WTC11 (cell line): ENCODE results near the gene PELI3.

Experiments
- CREB1 ChIP-seq: sonication (generic); formaldehyde crosslinking; IDR thresholded peaks from 2 replicates; pipeline ENCODE4 v1.8.0; 2023; ENCODE audit warnings: mild to moderate bottlenecking, missing genetic modification reagents
- FOXK1 ChIP-seq: sonication (generic); formaldehyde crosslinking; IDR thresholded peaks from 2 replicates; pipeline ENCODE4 v1.8.0; 2022; ENCODE audit warnings: mild to moderate bottlenecking, moderate library complexity, missing genetic modification reagents
- NR2C2 ChIP-seq: sonication (generic); formaldehyde crosslinking; IDR thresholded peaks from 2 replicates; pipeline ENCODE4 v1.8.0; 2022; ENCODE audit warnings: mild to moderate bottlenecking, missing genetic modification reagents
- SMAD3 ChIP-seq: sonication (generic); formaldehyde crosslinking; IDR thresholded peaks from 2 replicates; pipeline ENCODE4 v1.8.0; 2022; ENCODE audit warnings: missing genetic modification reagents, mild to moderate bottlenecking, borderline replicate concordance
- SP1 ChIP-seq: sonication (generic); formaldehyde crosslinking; conservative IDR thresholded peaks from 2 replicates; pipeline ENCODE4 v1.8.1; 2022; ENCODE audit warnings: missing genetic modification reagents
- ZNF121 ChIP-seq: sonication (generic); formaldehyde crosslinking; IDR thresholded peaks from 2 replicates; pipeline ENCODE4 v1.8.0; 2023; ENCODE audit warnings: missing genetic modification reagents
- TF ChIP-seq, protein P1 (sequence below): fragments of 200-600 bp; IDR thresholded peaks from 2 replicates; pipeline ENCODE4 v1.8.0; 2022; ENCODE audit warnings: antibody characterized with exemption
- TF ChIP-seq, protein P2 (sequence below): sonication (generic); formaldehyde crosslinking; IDR thresholded peaks from 2 replicates; pipeline ENCODE4 v1.8.1; 2023; ENCODE audit warnings: mild to moderate bottlenecking, missing genetic modification reagents, moderate library complexity
- TF ChIP-seq, protein P3 (sequence below): sonication (generic); formaldehyde crosslinking; IDR thresholded peaks from 2 replicates; pipeline ENCODE4 v1.8.0; 2022; ENCODE audit warnings: mild to moderate bottlenecking, missing genetic modification reagents
- TF ChIP-seq, protein P4 (sequence below): sonication (generic); formaldehyde crosslinking; IDR thresholded peaks from 2 replicates; pipeline ENCODE4 v1.8.1; 2022; ENCODE audit warnings: mild to moderate bottlenecking, missing genetic modification reagents, moderate library complexity, borderline replicate concordance
- TF ChIP-seq, protein P5 (sequence below): sonication (generic); formaldehyde crosslinking; IDR thresholded peaks from 2 replicates; pipeline ENCODE4 v1.8.1; 2023; ENCODE audit warnings: mild to moderate bottlenecking, moderate library complexity, missing genetic modification reagents
- TF ChIP-seq, protein P6 (sequence below): sonication (generic); formaldehyde crosslinking; IDR thresholded peaks from 2 replicates; pipeline ENCODE4 v1.8.0; 2022; ENCODE audit warnings: mild to moderate bottlenecking, missing genetic modification reagents
- TF ChIP-seq, protein P7 (sequence below): sonication (generic); formaldehyde crosslinking; IDR thresholded peaks from 2 replicates; pipeline ENCODE4 v1.8.1; 2023; ENCODE audit warnings: mild to moderate bottlenecking, missing genetic modification reagents

DNA sequence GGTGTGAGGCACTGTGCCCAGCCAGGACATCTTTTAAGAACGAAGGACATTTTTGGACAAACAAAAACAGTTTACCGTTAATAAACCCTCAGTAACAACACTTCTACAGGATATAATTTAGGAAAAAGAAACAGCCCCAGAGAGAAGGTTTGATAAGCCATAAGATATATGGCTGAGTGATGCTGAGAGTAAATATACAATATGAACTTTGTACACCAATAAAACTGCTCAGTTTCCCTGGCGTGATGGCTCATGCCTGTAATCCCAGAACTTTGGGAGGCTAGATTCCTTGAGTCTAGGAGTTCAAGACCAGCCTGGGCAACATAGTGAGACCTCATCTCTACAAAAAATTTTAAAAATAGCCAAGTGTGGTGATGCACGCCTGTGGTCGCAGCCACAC lies 31.8 kb downstream of the PELI3 start:
- no peak for TF ChIP-seq CREB1
- TF ChIP-seq, protein P1, sequence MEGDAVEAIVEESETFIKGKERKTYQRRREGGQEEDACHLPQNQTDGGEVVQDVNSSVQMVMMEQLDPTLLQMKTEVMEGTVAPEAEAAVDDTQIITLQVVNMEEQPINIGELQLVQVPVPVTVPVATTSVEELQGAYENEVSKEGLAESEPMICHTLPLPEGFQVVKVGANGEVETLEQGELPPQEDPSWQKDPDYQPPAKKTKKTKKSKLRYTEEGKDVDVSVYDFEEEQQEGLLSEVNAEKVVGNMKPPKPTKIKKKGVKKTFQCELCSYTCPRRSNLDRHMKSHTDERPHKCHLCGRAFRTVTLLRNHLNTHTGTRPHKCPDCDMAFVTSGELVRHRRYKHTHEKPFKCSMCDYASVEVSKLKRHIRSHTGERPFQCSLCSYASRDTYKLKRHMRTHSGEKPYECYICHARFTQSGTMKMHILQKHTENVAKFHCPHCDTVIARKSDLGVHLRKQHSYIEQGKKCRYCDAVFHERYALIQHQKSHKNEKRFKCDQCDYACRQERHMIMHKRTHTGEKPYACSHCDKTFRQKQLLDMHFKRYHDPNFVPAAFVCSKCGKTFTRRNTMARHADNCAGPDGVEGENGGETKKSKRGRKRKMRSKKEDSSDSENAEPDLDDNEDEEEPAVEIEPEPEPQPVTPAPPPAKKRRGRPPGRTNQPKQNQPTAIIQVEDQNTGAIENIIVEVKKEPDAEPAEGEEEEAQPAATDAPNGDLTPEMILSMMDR: no peak
- no peak for TF ChIP-seq SMAD3 (CRISPR knock-in tag)
- no peak for TF ChIP-seq ZNF121 (CRISPR knock-in tag)
- no peak for TF ChIP-seq SP1 (CRISPR knock-in tag)
- TF ChIP-seq, protein P2, sequence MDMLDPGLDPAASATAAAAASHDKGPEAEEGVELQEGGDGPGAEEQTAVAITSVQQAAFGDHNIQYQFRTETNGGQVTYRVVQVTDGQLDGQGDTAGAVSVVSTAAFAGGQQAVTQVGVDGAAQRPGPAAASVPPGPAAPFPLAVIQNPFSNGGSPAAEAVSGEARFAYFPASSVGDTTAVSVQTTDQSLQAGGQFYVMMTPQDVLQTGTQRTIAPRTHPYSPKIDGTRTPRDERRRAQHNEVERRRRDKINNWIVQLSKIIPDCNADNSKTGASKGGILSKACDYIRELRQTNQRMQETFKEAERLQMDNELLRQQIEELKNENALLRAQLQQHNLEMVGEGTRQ: no peak
- TF ChIP-seq, protein P3, sequence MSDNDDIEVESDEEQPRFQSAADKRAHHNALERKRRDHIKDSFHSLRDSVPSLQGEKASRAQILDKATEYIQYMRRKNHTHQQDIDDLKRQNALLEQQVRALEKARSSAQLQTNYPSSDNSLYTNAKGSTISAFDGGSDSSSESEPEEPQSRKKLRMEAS (CRISPR knock-in tag): no peak
- TF ChIP-seq, protein P4, sequence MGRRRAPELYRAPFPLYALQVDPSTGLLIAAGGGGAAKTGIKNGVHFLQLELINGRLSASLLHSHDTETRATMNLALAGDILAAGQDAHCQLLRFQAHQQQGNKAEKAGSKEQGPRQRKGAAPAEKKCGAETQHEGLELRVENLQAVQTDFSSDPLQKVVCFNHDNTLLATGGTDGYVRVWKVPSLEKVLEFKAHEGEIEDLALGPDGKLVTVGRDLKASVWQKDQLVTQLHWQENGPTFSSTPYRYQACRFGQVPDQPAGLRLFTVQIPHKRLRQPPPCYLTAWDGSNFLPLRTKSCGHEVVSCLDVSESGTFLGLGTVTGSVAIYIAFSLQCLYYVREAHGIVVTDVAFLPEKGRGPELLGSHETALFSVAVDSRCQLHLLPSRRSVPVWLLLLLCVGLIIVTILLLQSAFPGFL (CRISPR knock-in tag): no peak
- TF ChIP-seq NR2C2: no peak
- TF ChIP-seq, protein P5, sequence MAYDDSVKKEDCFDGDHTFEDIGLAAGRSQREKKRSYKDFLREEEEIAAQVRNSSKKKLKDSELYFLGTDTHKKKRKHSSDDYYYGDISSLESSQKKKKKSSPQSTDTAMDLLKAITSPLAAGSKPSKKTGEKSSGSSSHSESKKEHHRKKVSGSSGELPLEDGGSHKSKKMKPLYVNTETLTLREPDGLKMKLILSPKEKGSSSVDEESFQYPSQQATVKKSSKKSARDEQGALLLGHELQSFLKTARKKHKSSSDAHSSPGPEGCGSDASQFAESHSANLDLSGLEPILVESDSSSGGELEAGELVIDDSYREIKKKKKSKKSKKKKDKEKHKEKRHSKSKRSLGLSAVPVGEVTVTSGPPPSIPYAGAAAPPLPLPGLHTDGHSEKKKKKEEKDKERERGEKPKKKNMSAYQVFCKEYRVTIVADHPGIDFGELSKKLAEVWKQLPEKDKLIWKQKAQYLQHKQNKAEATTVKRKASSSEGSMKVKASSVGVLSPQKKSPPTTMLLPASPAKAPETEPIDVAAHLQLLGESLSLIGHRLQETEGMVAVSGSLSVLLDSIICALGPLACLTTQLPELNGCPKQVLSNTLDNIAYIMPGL (CRISPR knock-in tag): no peak
- TF ChIP-seq FOXK1 (CRISPR knock-in tag): no peak
- TF ChIP-seq, protein P6, sequence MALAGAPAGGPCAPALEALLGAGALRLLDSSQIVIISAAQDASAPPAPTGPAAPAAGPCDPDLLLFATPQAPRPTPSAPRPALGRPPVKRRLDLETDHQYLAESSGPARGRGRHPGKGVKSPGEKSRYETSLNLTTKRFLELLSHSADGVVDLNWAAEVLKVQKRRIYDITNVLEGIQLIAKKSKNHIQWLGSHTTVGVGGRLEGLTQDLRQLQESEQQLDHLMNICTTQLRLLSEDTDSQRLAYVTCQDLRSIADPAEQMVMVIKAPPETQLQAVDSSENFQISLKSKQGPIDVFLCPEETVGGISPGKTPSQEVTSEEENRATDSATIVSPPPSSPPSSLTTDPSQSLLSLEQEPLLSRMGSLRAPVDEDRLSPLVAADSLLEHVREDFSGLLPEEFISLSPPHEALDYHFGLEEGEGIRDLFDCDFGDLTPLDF: no peak
- TF ChIP-seq, protein P7, sequence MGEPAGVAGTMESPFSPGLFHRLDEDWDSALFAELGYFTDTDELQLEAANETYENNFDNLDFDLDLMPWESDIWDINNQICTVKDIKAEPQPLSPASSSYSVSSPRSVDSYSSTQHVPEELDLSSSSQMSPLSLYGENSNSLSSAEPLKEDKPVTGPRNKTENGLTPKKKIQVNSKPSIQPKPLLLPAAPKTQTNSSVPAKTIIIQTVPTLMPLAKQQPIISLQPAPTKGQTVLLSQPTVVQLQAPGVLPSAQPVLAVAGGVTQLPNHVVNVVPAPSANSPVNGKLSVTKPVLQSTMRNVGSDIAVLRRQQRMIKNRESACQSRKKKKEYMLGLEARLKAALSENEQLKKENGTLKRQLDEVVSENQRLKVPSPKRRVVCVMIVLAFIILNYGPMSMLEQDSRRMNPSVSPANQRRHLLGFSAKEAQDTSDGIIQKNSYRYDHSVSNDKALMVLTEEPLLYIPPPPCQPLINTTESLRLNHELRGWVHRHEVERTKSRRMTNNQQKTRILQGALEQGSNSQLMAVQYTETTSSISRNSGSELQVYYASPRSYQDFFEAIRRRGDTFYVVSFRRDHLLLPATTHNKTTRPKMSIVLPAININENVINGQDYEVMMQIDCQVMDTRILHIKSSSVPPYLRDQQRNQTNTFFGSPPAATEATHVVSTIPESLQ (CRISPR knock-in tag): no peak
